A549 (cell line): Measurements from ENCODE around the gene PLCB1. TPM values are rescaled to one million over a fixed set of nuclear protein-coding genes. Genes with fewer than 3 reads are reported as not detected.

Source experiments
- ATAC-seq, 2 experiments: fragments of 200-7000 bp in 1 of 2; fragments of >200 bp in 1 of 2; cut with Nextera tagmentation in 1 of 2; cut with Tn5 transposase in 1 of 2; 3 replicates each; pipeline versions ENCODE4 v1.8.0 to v1.9.1; 2018 to 2020; ENCODE audit warnings: mild to moderate bottlenecking in 1 of 2, moderate library complexity in 1 of 2
- CTCF ChIA-PET: fragments of 300-600 bp; sonication (Branson Sonifier 250); formaldehyde crosslinking; extraction: SDS; loops from one replicate; lab custom pipeline; 2021; ENCODE audit warnings: antibody characterized with exemption, inconsistent platforms; lab: Yijun Ruan, JAX
- POLR2A ChIA-PET: fragments of 350-600 bp; formaldehyde crosslinking; extraction: SDS; loops from one replicate; lab custom pipeline; 2021; ENCODE audit warnings: antibody characterized with exemption, inconsistent platforms; lab: Yijun Ruan, JAX
- DNase-seq, 2 experiments: peaks; one replicate each; pipeline versions ENCODE4 v3.0.0 to v3.0.0-alpha.2; 2011 to 2016; ENCODE audit warnings: low read depth in 1 of 2, low spot score in 1 of 2
- FAIRE-seq: peaks from 2 replicates; lab custom pipeline; 2011; peaks lifted over from hg19 to GRCh38; lab: Jason Lieb, UNC
- H3K27ac ChIP-seq, 2 experiments: fragments of >200 bp; sonication (Bioruptor Twin); formaldehyde crosslinking; 3 replicates each; pipeline ENCODE4 v1.5.1; 2016 to 2017
- H3K4me1 ChIP-seq: fragments of >200 bp; sonication (Bioruptor Twin); formaldehyde crosslinking; 3 replicates; pipeline ENCODE4 v1.6.1; 2016
- H3K4me2 ChIP-seq: fragments of >200 bp; sonication (Bioruptor Twin); formaldehyde crosslinking; 3 replicates; pipeline ENCODE4 v1.6.1; 2016
- H3K4me3 ChIP-seq: fragments of >200 bp; sonication (Bioruptor Twin); formaldehyde crosslinking; 3 replicates; pipeline ENCODE4 v1.5.1; 2016
- H3K9me3 ChIP-seq: fragments of >200 bp; sonication (Bioruptor Twin); formaldehyde crosslinking; 3 replicates; pipeline ENCODE4 v1.6.1; 2016
- CHD4 ChIP-seq: fragments of 200-600 bp; sonication (generic); IDR thresholded peaks from 2 replicates; pipeline ENCODE4 v1.6.1; 2016; ENCODE audit warnings: antibody characterized with exemption, mild to moderate bottlenecking, borderline replicate concordance
- CTCF ChIP-seq: fragments of >200 bp; sonication (Bioruptor Twin); formaldehyde crosslinking; IDR thresholded peaks from 3 replicates; pipeline ENCODE4 v1.5.1; 2016
- EHF ChIP-seq: fragments of 250-450 bp; sonication (Bioruptor Pico); IDR thresholded peaks from 2 replicates; pipeline ENCODE4 v1.5.0; 2020; ENCODE audit warnings: mild to moderate bottlenecking
- EHMT2 ChIP-seq: fragments of 200-600 bp; sonication (generic); IDR thresholded peaks from 2 replicates; pipeline ENCODE4 v1.6.1; 2016; ENCODE audit warnings: antibody characterized with exemption, low read depth, mild to moderate bottlenecking, moderate library complexity
- EP300 ChIP-seq, 2 experiments: fragments of >200 bp; sonication (Bioruptor Twin); formaldehyde crosslinking; IDR thresholded peaks; 2 replicates in 1 of 2; 3 replicates in 1 of 2; pipeline ENCODE4 v1.6.1; 2016 to 2017
- HEYL ChIP-seq: fragments of 250-450 bp; sonication (Bioruptor Pico); IDR thresholded peaks from 2 replicates; pipeline ENCODE4 v1.8.0; 2021; ENCODE audit warnings: mild to moderate bottlenecking, moderate library complexity
- JUN ChIP-seq, 2 experiments: fragments of >200 bp; sonication (Bioruptor Twin); formaldehyde crosslinking; IDR thresholded peaks; 2 replicates in 1 of 2; 3 replicates in 1 of 2; pipeline ENCODE4 v1.6.1; 2016 to 2017
- KDM1A ChIP-seq: fragments of 200-600 bp; sonication (generic); IDR thresholded peaks from 2 replicates; pipeline ENCODE4 v1.6.1; 2016; ENCODE audit warnings: low read depth, mild to moderate bottlenecking
- KDM5A ChIP-seq: fragments of 200-600 bp; sonication (generic); IDR thresholded peaks from 2 replicates; pipeline ENCODE4 v1.6.1; 2016; ENCODE audit warnings: antibody characterized with exemption, mild to moderate bottlenecking
- MAFK ChIP-seq: fragments of 450-650 bp; IDR thresholded peaks from 2 replicates; pipeline ENCODE4 v1.6.1; 2014; ENCODE audit not compliant: partially characterized antibody
- MAZ ChIP-seq: fragments of 150-350 bp; IDR thresholded peaks from 2 replicates; pipeline ENCODE4 v1.6.1; 2014; ENCODE audit warnings: antibody characterized with exemption, low read depth, low read length, borderline replicate concordance
- MYC ChIP-seq: IDR thresholded peaks from 2 replicates; pipeline ENCODE4 v1.6.1; 2012; ENCODE audit warnings: mild to moderate bottlenecking, inconsistent platforms, low read length, improper control_type of control experiment, borderline replicate concordance
- NPAS2 ChIP-seq: fragments of 250-450 bp; sonication (Bioruptor Pico); IDR thresholded peaks from 2 replicates; pipeline ENCODE4 v1.8.0; 2022; ENCODE audit warnings: mild to moderate bottlenecking, moderate library complexity, borderline replicate concordance
- NR3C1 ChIP-seq: fragments of >200 bp; sonication (Bioruptor Twin); formaldehyde crosslinking; IDR thresholded peaks from 3 replicates; pipeline ENCODE4 v1.6.1; 2017
- POLR2A ChIP-seq: IDR thresholded peaks from 2 replicates; pipeline ENCODE4 v1.6.1; 2012; ENCODE audit warnings: mild to moderate bottlenecking, low read length
- RAD21 ChIP-seq, 2 experiments: fragments of >200 bp in 1 of 2; sonication (Bioruptor Twin) in 1 of 2; formaldehyde crosslinking in 1 of 2; IDR thresholded peaks in 1 of 2; conservative IDR thresholded peaks in 1 of 2; 2 replicates in 1 of 2; 3 replicates in 1 of 2; pipeline ENCODE4 v1.6.1; 2012 to 2018; ENCODE audit warnings: inconsistent platforms in 1 of 2
- RARB ChIP-seq: fragments of 250-450 bp; sonication (Bioruptor Pico); IDR thresholded peaks from 2 replicates; pipeline ENCODE4 v1.8.0; 2021; ENCODE audit warnings: mild to moderate bottlenecking, moderate library complexity
- REST ChIP-seq: fragments of 200-600 bp; sonication (generic); IDR thresholded peaks from 2 replicates; pipeline ENCODE4 v1.6.1; 2016; ENCODE audit warnings: antibody characterized with exemption, mild to moderate bottlenecking, moderate library complexity
- RNF2 ChIP-seq: fragments of 200-600 bp; sonication (generic); IDR thresholded peaks from 2 replicates; pipeline ENCODE4 v1.6.1; 2016; ENCODE audit warnings: low read depth, mild to moderate bottlenecking, antibody characterized with exemption, moderate library complexity, borderline replicate concordance
- SMC3 ChIP-seq: fragments of >200 bp; sonication (Bioruptor Twin); formaldehyde crosslinking; IDR thresholded peaks from 3 replicates; pipeline ENCODE4 v1.6.1; 2018; ENCODE audit warnings: inconsistent platforms
- TP53 ChIP-seq: fragments of 250-450 bp; sonication (Bioruptor Pico); IDR thresholded peaks from 2 replicates; pipeline ENCODE4 v1.5.0; 2021; ENCODE audit warnings: mild to moderate bottlenecking, moderate library complexity
- ZC3H11A ChIP-seq: fragments of 450-650 bp; IDR thresholded peaks from 2 replicates; pipeline ENCODE4 v1.6.1; 2014; ENCODE audit warnings: antibody characterized with exemption, mild to moderate bottlenecking
- WGBS: methylation state at CpG from one replicate; pipeline ENCODE4 v1.1.6; 2017; ENCODE audit errors: missing lambda C conversion rate; 5-methylcytosine and 5-hydroxymethylcytosine counted together
- polyA plus RNA-seq, 4 experiments: library from polyadenylated mRNA; depleted of rRNA in 3 of 4; stranded (reverse); fragments of >200 nt; fragmentation: RNase III in 1 of 4; extraction: RNeasy Plus Mini Kit Qiagen cat#74134 plus additional on column Dnase treatment in 1 of 4; gene quantifications; 2 replicates in 3 of 4; 3 replicates in 1 of 4; pipeline ENCODE4 v1.2.3, GENCODE V29; 2011 to 2017
- TF ChIP-seq, protein P1 (sequence below): IDR thresholded peaks from 2 replicates; pipeline ENCODE4 v1.6.1; 2012

PLCB1 gene
- polyA plus RNA-seq, 2 of the 4 experiments (the other 2 are of a cell fraction), result 0.97 to 6.3 TPM

DNA sequence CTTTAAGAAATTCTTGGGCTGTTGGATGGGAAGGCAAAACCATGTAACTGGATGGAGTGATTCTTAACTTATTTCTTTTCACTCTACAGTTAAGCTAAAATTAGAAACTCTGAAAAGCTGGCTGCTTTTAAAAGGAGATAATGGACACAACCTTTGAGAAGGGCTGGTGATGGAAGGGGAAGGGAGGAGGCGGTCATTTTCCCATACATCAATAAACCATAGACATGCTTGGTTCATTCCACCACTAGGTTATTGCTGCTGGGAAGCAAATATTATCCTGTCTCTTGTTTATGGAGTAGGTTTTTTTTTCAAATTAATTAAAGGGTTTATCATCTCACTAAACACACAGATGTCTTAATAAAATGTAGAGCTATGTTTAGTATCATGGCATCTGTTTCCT lies 76.2 kb downstream of the PLCB1 start:
- TF ChIP-seq TP53 (no peak), RNF2 (no peak), MAZ (no peak), REST (no peak), RAD21 (conservative IDR thresholded peaks at IDR 0.05 in 1 of 2, IDR thresholded peaks at IDR 0.05 in 1 of 2) (no peak), NPAS2 (no peak), HEYL (CRISPR knock-in tag) (no peak), RARB (no peak), POLR2A (no peak), EP300 (IDR thresholded peaks at IDR 0.05) (no peak), KDM5A (no peak), MYC (no peak), EHMT2 (no peak), EHF (CRISPR knock-in tag) (no peak), MAFK (no peak), KDM1A (no peak), NR3C1 (no peak), CTCF (no peak), CHD4 (no peak)
- TF ChIP-seq, protein P1, sequence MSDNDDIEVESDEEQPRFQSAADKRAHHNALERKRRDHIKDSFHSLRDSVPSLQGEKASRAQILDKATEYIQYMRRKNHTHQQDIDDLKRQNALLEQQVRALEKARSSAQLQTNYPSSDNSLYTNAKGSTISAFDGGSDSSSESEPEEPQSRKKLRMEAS, result no peak
- TF ChIP-seq, all 56 proteins: peak for 0
- Histone ChIP-seq H3K9me3 (no peaks in the 10 kb centered on the region), H3K4me1 (peaks cover 9% of the 10 kb centered on the region; the same call in 1 of the 3 replicates), H3K4me2 (no peak overlapping the region), H3K27ac (no peak overlapping the region), H3K4me3 (no peak overlapping the region)
- no peak for FAIRE-seq
- ATAC-seq, result no peak
- no peak for DNase-seq
- 73% methylated on average over 1 of the region's 1 CpG for WGBS
- POLR2A ChIA-PET, result no interaction called here
- CTCF ChIA-PET, result no interaction called here

- TF ChIP-seq ZC3H11A, result no peak
- no peak for TF ChIP-seq JUN (IDR thresholded peaks at IDR 0.05)
- TF ChIP-seq RARB, result no peak
- no peak for TF ChIP-seq SMC3
- no peak for TF ChIP-seq MAZ
- no peak for TF ChIP-seq MAFK
- no peak for TF ChIP-seq TP53
- FAIRE-seq (peak; percentile 67), ATAC-seq (no peak), DNase-seq (no peak)
- H3K9me3 ChIP-seq, result no peaks in the 10 kb centered on the region
- ChIA-PET CTCF (interaction anchor here (0.6 kb wide), 1 partner anchor 322 kb away, joined by 4 read pairs; no protein-coding TSS in a partner anchor), POLR2A (no interaction called here)
- H3K4me1 ChIP-seq, result peaks cover 9% of the 10 kb centered on the region; the same call in 1 of the 3 replicates
- WGBS, result 15% methylated on average over 2 of the region's 2 CpGs
- no peak overlapping the region for H3K4me3 ChIP-seq
- H3K4me2 ChIP-seq, result no peak overlapping the region
- H3K27ac ChIP-seq, result no peak overlapping the region
Observed at GRCh38 chr20:8209061-8209460, 77.0 kb downstream of the PLCB1 start.
